Medulla oblongata (tissue), 1 donor: ENCODE results near the gene SPECC1.
"Not testable (repeated sequence)": the region's sequence is repeated elsewhere in the genome, so short reads cannot be mapped to it uniquely, and the experiment has no call there.

Source experiments
- DNase-seq: peaks from one replicate; pipeline ENCODE4 v3.0.0-alpha.2; 2015; ENCODE audit errors: extremely low spot score

Gene SPECC1

GRCh38 chr17:20127360-20128035, 118.3 kb downstream of the SPECC1 start:
- no peak for DNase-seq

- DNase-seq, result no peak
Measured at GRCh38 chr17:20128036-20128667, 119.0 kb downstream of the SPECC1 start.

GRCh38 chr17:20133517-20133916, 124.4 kb downstream of the SPECC1 start:
- no peak for DNase-seq

- DNase-seq, result no peak
Measured at GRCh38 chr17:20141198-20141972, 132.2 kb downstream of the SPECC1 start.

GRCh38 chr17:20142268-20142667, 133.1 kb downstream of the SPECC1 start:
- no peak for DNase-seq

- DNase-seq, result no peak
Measured at GRCh38 chr17:20143740-20144139, 134.6 kb downstream of the SPECC1 start.

- DNase-seq, result no peak
Measured at GRCh38 chr17:20145567-20145966, 136.4 kb downstream of the SPECC1 start.

- no peak for DNase-seq
Measured at GRCh38 chr17:20149251-20149650, 140.1 kb downstream of the SPECC1 start.

- no peak for DNase-seq
Measured at GRCh38 chr17:20151174-20151573, 142.0 kb downstream of the SPECC1 start.

- DNase-seq, result no peak
Measured at GRCh38 chr17:20153231-20153630, 144.1 kb downstream of the SPECC1 start.

- DNase-seq, result no peak
Measured at GRCh38 chr17:20154286-20155000, 145.3 kb downstream of the SPECC1 start.

- DNase-seq, result peak; percentile 95
Measured at GRCh38 chr17:20155258-20156195, 146.4 kb downstream of the SPECC1 start.

- DNase-seq, result no peak
Measured at GRCh38 chr17:20156196-20157000, 147.2 kb downstream of the SPECC1 start.

- no peak for DNase-seq
Measured at GRCh38 chr17:20157001-20157310, 147.8 kb downstream of the SPECC1 start.

- DNase-seq, result no peak
Measured at GRCh38 chr17:20158580-20158979, 149.4 kb downstream of the SPECC1 start.

GRCh38 chr17:20159406-20160069, 150.4 kb downstream of the SPECC1 start:
- DNase-seq, result no peak

- DNase-seq, result not testable (repeated sequence)
Measured at GRCh38 chr17:20165516-20165915, 156.4 kb downstream of the SPECC1 start.

GRCh38 chr17:20170085-20170484, 160.9 kb downstream of the SPECC1 start:
- no peak for DNase-seq

- no peak for DNase-seq
Measured at GRCh38 chr17:20171741-20172365, 162.7 kb downstream of the SPECC1 start.
